ENCODE measurements around the gene HNRNPR.

HNRNPR gene

GRCh38 chr1:23368562-23369334, 24.7 kb upstream of the HNRNPR start:
- DNase-seq, result peak; percentile 91

GRCh38 chr1:23367791-23368561, 23.9 kb upstream of the HNRNPR start:
- DNase-seq, result peak; percentile 99

GRCh38 chr1:23367451-23367790, 23.3 kb upstream of the HNRNPR start:
- no peak for DNase-seq

- no peak for DNase-seq
Observed at GRCh38 chr1:23366598-23366997, 22.5 kb upstream of the HNRNPR start.

GRCh38 chr1:23366146-23366545, 22.1 kb upstream of the HNRNPR start:
- no peak for DNase-seq

- DNase-seq, result no peak
Observed at GRCh38 chr1:23362218-23362713, 18.2 kb upstream of the HNRNPR start.

- no peak for DNase-seq
Observed at GRCh38 chr1:23358310-23358875, 14.3 kb upstream of the HNRNPR start.

- DNase-seq, result no peak
Observed at GRCh38 chr1:23357138-23357908, 13.2 kb upstream of the HNRNPR start.

- no peak for DNase-seq
Observed at GRCh38 chr1:23356471-23357137, 12.5 kb upstream of the HNRNPR start.

GRCh38 chr1:23354245-23354644, 10.2 kb upstream of the HNRNPR start:
- no peak for DNase-seq

- no peak for DNase-seq
Observed at GRCh38 chr1:23352096-23352695, 8.1 kb upstream of the HNRNPR start.

GRCh38 chr1:23345920-23346319, 1.8 kb upstream of the HNRNPR start:
- DNase-seq, result no peak

- peak; percentile 17 for DNase-seq
Observed at GRCh38 chr1:23344987-23345472, 946 bp upstream of the HNRNPR start.

GRCh38 chr1:23343221-23344110, 618 bp downstream of the HNRNPR start:
- peak; percentile 57 for DNase-seq

GRCh38 chr1:23341931-23342692, 2.0 kb downstream of the HNRNPR start:
- no peak for DNase-seq

GRCh38 chr1:23339632-23340031, 4.5 kb downstream of the HNRNPR start:
- no peak for DNase-seq

GRCh38 chr1:23337869-23338268, 6.2 kb downstream of the HNRNPR start:
- DNase-seq, result no peak

- DNase-seq, result no peak
Observed at GRCh38 chr1:23331713-23332112, 12.4 kb downstream of the HNRNPR start.

- no peak for DNase-seq
Observed at GRCh38 chr1:23330846-23331245, 13.2 kb downstream of the HNRNPR start.

GRCh38 chr1:23325393-23325792, 18.7 kb downstream of the HNRNPR start:
- DNase-seq, result no peak

Data from activated CD4-positive, alpha-beta T cell treated with anti-CD3 and anti-CD28 coated beads, Interleukin-2, Interleukin-6, amounts not matched to agents 100 ng/mL and 50 ng/mL, durations not matched to agents 16 hours and 8 hours (primary cell).